Mucosa of rectum (tissue), 2 donors: ENCODE results near the gene PALMD.

ENCODE experiments used
- H3K27ac ChIP-seq, 2 donors: one replicate each; pipeline ENCODE4 v1.7.0; 2013; ENCODE audit warnings: inconsistent platforms in 2 of 2, low read depth in 2 of 2, low read length in 2 of 2
- H3K27me3 ChIP-seq, 2 donors: one replicate each; pipeline ENCODE4 v1.7.0; 2013; ENCODE audit warnings: low read length in 2 of 2; ENCODE audit not compliant: control insufficient read depth in 2 of 2, insufficient read depth in 2 of 2
- H3K36me3 ChIP-seq, 2 donors: one replicate each; pipeline ENCODE4 v1.7.0; 2013; ENCODE audit warnings: low read length in 2 of 2; ENCODE audit not compliant: control insufficient read depth in 2 of 2, insufficient read depth in 2 of 2
- H3K4me1 ChIP-seq, 2 donors: one replicate each; pipeline ENCODE4 v1.7.0; 2013; ENCODE audit warnings: low read length in 2 of 2, mild to moderate bottlenecking in 1 of 2; ENCODE audit not compliant: control insufficient read depth in 2 of 2, insufficient read depth in 2 of 2
- H3K4me3 ChIP-seq, 2 donors: one replicate each; pipeline ENCODE4 v1.7.0; 2013; ENCODE audit warnings: low read length in 2 of 2
- H3K9ac ChIP-seq, 2 donors: one replicate each; pipeline ENCODE4 v1.7.0; 2013; ENCODE audit warnings: low read length in 2 of 2, low read depth in 1 of 2, mild to moderate bottlenecking in 1 of 2
- H3K9me3 ChIP-seq, 2 donors: one replicate each; pipeline ENCODE4 v1.7.0; 2013; ENCODE audit warnings: low read length in 2 of 2; ENCODE audit not compliant: control insufficient read depth in 2 of 2
- donor health status: healthy.
- donor health status: Normal muscosa, but diverticular disease.

Gene PALMD

GRCh38 chr1:99634971-99635624 is 10.8 kb upstream of the PALMD start:
- no peaks in the 10 kb centered on the region for H3K36me3 ChIP-seq
- H3K4me3 ChIP-seq = no peak overlapping the region
- no peak overlapping the region for H3K27ac ChIP-seq
- no peaks in the 10 kb centered on the region for H3K4me1 ChIP-seq
- H3K27me3 ChIP-seq = no peaks in the 10 kb centered on the region
- no peak overlapping the region for H3K9ac ChIP-seq
- H3K9me3 ChIP-seq = no peaks in the 10 kb centered on the region

- Histone ChIP-seq H3K27ac (no peak overlapping the region), H3K4me3 (no peak overlapping the region), H3K36me3 (no peaks in the 10 kb centered on the region), H3K9me3 (no peaks in the 10 kb centered on the region), H3K27me3 (no peaks in the 10 kb centered on the region), H3K4me1 (no peaks in the 10 kb centered on the region), H3K9ac (no peak overlapping the region)
Observed at GRCh38 chr1:99635664-99636063, 10.2 kb upstream of the PALMD start.

GRCh38 chr1:99636647-99637175 is 9.2 kb upstream of the PALMD start:
- H3K9me3 ChIP-seq = no peaks in the 10 kb centered on the region
- H3K36me3 ChIP-seq = no peaks in the 10 kb centered on the region
- no peak overlapping the region for H3K9ac ChIP-seq
- H3K27me3 ChIP-seq = no peaks in the 10 kb centered on the region
- no peak overlapping the region for H3K4me3 ChIP-seq
- H3K4me1 ChIP-seq = no peaks in the 10 kb centered on the region
- H3K27ac ChIP-seq = no peak overlapping the region

GRCh38 chr1:99638853-99639252 is 7.1 kb upstream of the PALMD start:
- no peaks in the 10 kb centered on the region for H3K27me3 ChIP-seq
- H3K9me3 ChIP-seq = no peaks in the 10 kb centered on the region
- no peak overlapping the region for H3K4me3 ChIP-seq
- H3K4me1 ChIP-seq = no peaks in the 10 kb centered on the region
- no peak overlapping the region for H3K9ac ChIP-seq
- H3K27ac ChIP-seq = no peak overlapping the region
- H3K36me3 ChIP-seq = no peaks in the 10 kb centered on the region

- Histone ChIP-seq H3K4me1 (no peaks in the 10 kb centered on the region), H3K27me3 (no peaks in the 10 kb centered on the region), H3K36me3 (no peaks in the 10 kb centered on the region), H3K9me3 (no peaks in the 10 kb centered on the region), H3K4me3 (no peak overlapping the region), H3K27ac (no peak overlapping the region), H3K9ac (no peak overlapping the region)
Observed at GRCh38 chr1:99639408-99639807, 6.5 kb upstream of the PALMD start.

GRCh38 chr1:99639945-99640344 is 6.0 kb upstream of the PALMD start:
- no peaks in the 10 kb centered on the region for H3K9me3 ChIP-seq
- H3K4me3 ChIP-seq = no peak overlapping the region
- no peak overlapping the region for H3K27ac ChIP-seq
- no peaks in the 10 kb centered on the region for H3K36me3 ChIP-seq
- H3K9ac ChIP-seq = no peak overlapping the region
- no peaks in the 10 kb centered on the region for H3K4me1 ChIP-seq
- H3K27me3 ChIP-seq = no peaks in the 10 kb centered on the region

- no peaks in the 10 kb centered on the region for H3K4me1 ChIP-seq
Observed at GRCh38 chr1:99640672-99641071, 5.2 kb upstream of the PALMD start.

GRCh38 chr1:99641558-99641957 is 4.4 kb upstream of the PALMD start:
- H3K9me3 ChIP-seq = no peaks in the 10 kb centered on the region
- no peaks in the 10 kb centered on the region for H3K36me3 ChIP-seq
- H3K27me3 ChIP-seq = peaks cover 0 to 3% of the 10 kb centered on the region in 2 donors
- H3K4me1 ChIP-seq = peaks cover 0 to 3% of the 10 kb centered on the region in 2 donors
- H3K4me3 ChIP-seq = no peak overlapping the region
- H3K9ac ChIP-seq = no peak overlapping the region
- H3K27ac ChIP-seq = no peak overlapping the region

More at GRCh38 chr1:99640672-99641071, 5.2 kb upstream of the PALMD start:
- Histone ChIP-seq H3K4me3 (no peak overlapping the region), H3K9me3 (no peaks in the 10 kb centered on the region), H3K9ac (no peak overlapping the region), H3K27me3 (no peaks in the 10 kb centered on the region), H3K27ac (no peak overlapping the region), H3K36me3 (no peaks in the 10 kb centered on the region)

- no peak overlapping the region for H3K4me3 ChIP-seq
- no peaks in the 10 kb centered on the region for H3K36me3 ChIP-seq
- H3K27me3 ChIP-seq = peaks cover 0 to 3% of the 10 kb centered on the region in 2 donors
- H3K9ac ChIP-seq = no peak overlapping the region
- H3K4me1 ChIP-seq = peaks cover 0 to 3% of the 10 kb centered on the region in 2 donors
- H3K27ac ChIP-seq = no peak overlapping the region
- H3K9me3 ChIP-seq = no peaks in the 10 kb centered on the region
Observed at GRCh38 chr1:99642053-99642452, 3.9 kb upstream of the PALMD start.

- Histone ChIP-seq H3K4me3 (no peak overlapping the region), H3K9ac (no peak overlapping the region), H3K36me3 (no peaks in the 10 kb centered on the region), H3K27me3 (peaks cover 0 to 3% of the 10 kb centered on the region in 2 donors), H3K4me1 (peaks cover 0 to 3% of the 10 kb centered on the region in 2 donors), H3K9me3 (no peaks in the 10 kb centered on the region), H3K27ac (no peak overlapping the region)
Observed at GRCh38 chr1:99643021-99643779, 2.7 kb upstream of the PALMD start.
